Stimulated activated CD4-positive, alpha-beta T cell treated with anti-CD3 and anti-CD28 coated beads, Interleukin-12 subunit alpha, Interleukin-12 subunit beta, amount 100 ng/mL, for 48 hours (primary cell): ENCODE measurements around the gene SLC5A1.

Experiments
- DNase-seq, 3 donors: peaks; one replicate each; pipeline ENCODE4 v3.0.0-alpha.2; 2020; ENCODE audit warnings: low read depth in 2 of 3, low spot score in 1 of 3

The SLC5A1 gene

GRCh38 chr22:32050678-32051515 lies 7.8 kb downstream of the SLC5A1 start:
- DNase-seq, result peak; percentile 66 to 74 (median 67)

- DNase-seq, result no peak
Measured at GRCh38 chr22:32052244-32052643, 9.2 kb downstream of the SLC5A1 start.

- DNase-seq, result no peak
Measured at GRCh38 chr22:32052936-32053791, 10.1 kb downstream of the SLC5A1 start.

GRCh38 chr22:32055069-32055468 lies 12.0 kb downstream of the SLC5A1 start:
- DNase-seq, result no peak

DNA sequence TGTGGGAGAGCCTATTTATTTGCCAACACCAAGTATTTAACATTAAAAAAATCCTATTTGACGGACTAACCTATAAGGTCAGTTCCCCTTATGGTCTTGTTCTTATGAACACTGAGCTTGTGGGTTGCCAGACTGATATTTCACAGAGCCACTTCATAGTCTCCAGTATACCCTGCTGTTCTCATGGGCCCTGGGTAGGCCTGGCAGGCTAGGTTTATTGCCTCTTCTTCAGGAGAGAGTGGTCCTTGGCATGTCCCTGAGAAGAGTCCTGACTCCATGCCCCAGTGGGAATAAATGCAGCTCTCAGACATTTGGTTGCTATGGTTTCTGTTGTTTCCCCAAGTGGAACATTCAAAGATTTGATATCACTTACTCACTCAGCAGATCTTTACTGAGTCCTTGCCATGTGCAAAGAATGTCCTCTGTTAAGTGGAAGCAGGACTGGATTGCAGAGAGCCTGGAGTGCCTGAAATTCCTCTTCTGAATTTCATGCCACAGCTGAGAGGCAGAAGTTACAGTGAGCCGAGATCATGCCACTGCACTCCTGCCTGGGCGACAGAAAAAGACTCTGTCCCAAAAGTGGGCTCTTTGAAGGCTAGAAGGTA lies 15.7 kb downstream of the SLC5A1 start:
- DNase-seq, result no peak

- no peak for DNase-seq
Measured at GRCh38 chr22:32059426-32059825, 16.4 kb downstream of the SLC5A1 start.

GRCh38 chr22:32063701-32064100 lies 20.6 kb downstream of the SLC5A1 start:
- no peak for DNase-seq

DNA sequence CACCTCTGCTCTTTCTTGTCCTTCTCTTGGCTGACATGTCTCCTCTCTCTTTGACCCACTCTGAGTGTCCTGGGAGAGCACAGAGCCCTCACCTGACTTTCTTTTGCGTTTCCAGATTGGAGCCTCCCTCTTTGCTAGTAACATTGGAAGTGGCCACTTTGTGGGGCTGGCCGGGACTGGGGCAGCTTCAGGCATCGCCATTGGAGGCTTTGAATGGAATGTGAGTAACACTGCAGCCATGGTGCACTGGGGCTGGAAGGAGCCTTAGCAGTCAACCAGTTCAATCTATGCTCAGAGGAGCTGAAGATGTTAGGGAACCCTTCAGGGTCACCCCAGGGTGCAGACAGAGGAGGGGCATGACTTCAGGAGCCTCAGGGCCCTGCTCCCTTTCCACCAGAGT lies 23.8 kb downstream of the SLC5A1 start:
- DNase-seq, result no peak

GRCh38 chr22:32067613-32068012 lies 24.6 kb downstream of the SLC5A1 start:
- DNase-seq, result no peak

- DNase-seq, result no peak
Measured at GRCh38 chr22:32069579-32070372, 26.7 kb downstream of the SLC5A1 start.

DNA sequence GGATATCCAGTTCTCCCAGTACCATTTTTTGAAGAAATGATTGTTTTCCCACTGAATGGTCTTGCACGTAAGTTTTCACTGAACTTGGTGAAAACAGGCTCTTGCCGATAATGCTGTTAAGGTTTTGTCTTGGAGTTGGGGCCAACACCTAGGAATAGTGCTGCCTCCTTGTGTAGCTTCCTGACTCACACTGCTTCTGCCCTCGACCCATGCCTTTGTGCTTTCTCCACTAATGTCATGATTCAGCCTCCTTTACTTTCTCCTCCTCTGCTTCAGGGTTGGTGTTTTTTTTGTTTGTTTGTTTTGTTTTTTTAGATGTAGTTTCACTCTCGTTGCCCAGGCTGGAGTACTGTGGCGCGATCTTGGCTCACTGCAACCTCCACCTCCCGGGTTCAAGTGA lies 30.2 kb downstream of the SLC5A1 start:
- no peak for DNase-seq

DNA sequence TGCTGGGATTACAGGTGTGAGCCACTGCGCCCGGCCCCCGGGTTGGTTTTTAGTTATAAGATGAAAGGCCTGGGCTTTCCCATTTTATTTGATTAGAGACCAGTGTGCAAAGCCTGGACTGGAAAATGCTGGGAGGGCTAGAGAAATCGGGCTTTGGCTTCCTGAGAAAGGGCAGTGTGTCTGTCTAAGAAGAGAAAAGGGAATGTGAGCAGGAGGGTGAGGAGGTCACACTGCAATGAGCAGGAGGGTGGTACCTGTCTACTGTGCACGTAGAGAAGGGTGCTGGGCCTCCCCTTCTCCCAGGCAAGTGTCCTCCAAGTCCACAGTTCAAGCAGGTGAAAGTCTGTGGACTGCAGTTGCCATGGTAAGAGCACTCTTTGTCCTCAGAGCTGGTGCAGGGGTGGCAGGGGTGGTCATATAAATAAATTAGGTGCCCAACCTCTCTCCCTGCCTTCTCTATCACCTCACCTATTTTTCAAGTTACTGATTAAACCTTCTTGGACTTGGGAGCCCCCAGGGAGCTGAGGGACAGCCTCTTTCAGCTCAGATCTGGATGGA lies 30.8 kb downstream of the SLC5A1 start:
- DNase-seq, result no peak

GRCh38 chr22:32075997-32076760 lies 33.1 kb downstream of the SLC5A1 start:
- DNase-seq, result no peak

DNA sequence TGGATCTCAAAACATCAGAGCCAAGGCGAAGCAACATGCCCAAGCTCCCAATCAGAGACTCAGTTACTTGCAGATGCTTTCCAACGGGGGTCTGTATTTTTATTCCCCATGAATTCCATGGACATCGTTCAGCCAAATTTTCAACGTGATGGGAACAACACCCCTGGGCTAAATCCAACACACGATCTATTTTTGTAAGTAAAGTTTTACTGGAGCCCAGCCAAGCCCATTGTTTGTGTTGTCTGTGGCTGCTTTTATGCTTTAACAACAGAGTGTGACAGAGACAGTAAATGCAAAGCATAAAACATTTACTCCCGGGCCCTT lies 33.7 kb downstream of the SLC5A1 start:
- DNase-seq, result no peak

DNA sequence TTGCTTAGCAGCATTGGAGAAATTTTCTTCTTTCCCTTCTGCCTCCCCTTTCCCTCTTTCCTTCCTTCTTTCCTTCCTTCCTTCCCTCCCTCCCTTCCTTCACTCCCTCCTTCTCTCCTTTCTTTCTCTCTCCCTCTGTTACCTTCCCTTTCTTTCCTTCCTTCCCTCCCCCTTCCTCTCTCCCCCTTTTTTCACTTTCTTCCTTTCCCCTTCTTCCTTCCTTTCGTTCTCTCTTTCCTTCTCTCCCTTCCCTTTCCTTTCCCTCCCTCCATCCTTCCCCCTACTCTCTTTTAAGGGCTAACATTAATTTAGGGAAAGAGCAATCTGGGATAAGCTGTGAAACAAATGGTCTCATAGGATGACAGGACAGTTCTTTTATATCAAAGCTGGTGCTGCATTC lies 34.1 kb downstream of the SLC5A1 start:
- DNase-seq, result no peak

- no peak for DNase-seq
Measured at GRCh38 chr22:32079130-32080089, 36.3 kb downstream of the SLC5A1 start.

DNA sequence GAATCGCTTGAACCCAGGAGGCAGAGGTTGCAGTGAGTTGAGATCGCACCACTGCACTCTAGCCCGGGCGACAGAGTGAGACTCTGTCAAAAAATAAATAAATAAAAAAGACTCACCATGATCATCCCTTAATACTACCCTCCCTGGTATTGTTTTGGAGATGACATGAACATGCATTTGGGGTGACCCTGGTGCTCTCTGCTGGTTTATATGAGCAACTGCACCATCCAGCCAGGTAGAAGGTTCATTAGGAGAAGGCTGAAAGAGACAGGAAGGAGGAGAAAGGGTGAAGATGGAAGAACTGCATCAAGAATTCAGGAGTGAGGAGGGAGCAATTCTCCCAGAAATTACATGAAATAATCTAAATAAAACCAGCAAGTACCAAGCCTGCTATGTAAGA lies 37.8 kb downstream of the SLC5A1 start:
- peak in 2 of 3 donors; percentile 10 to 31 for DNase-seq

- no peak for DNase-seq
Measured at GRCh38 chr22:32082331-32082730, 39.3 kb downstream of the SLC5A1 start.

GRCh38 chr22:32083000-32083399 lies 39.9 kb downstream of the SLC5A1 start:
- DNase-seq, result no peak
